Activated CD4-positive, alpha-beta T cell treated with anti-CD3 and anti-CD28 coated beads, Interleukin-2, Interleukin-6, amounts not matched to agents 100 ng/mL and 50 ng/mL, durations not matched to agents 16 hours and 8 hours (primary cell): ENCODE results near the gene PRKCB.
A peak's percentile ranks its signal among the peaks of the same experiment; 100 is the strongest.
"Not testable (repeated sequence)": the region's sequence is repeated elsewhere in the genome, so short reads cannot be mapped to it uniquely, and the experiment has no call there.

Source experiments
- DNase-seq: peaks from one replicate; pipeline ENCODE4 v3.0.0-alpha.2; 2020

PRKCB gene

GRCh38 chr16:24010440-24011089, 174.8 kb downstream of the PRKCB start:
- DNase-seq: peak; percentile 84

- DNase-seq: no peak
Observed at GRCh38 chr16:24011237-24011636, 175.5 kb downstream of the PRKCB start.

GRCh38 chr16:24013054-24013636, 177.4 kb downstream of the PRKCB start:
- DNase-seq: no peak

GRCh38 chr16:24013864-24014645, 178.3 kb downstream of the PRKCB start:
- peak; percentile 64 for DNase-seq

- not testable (repeated sequence) for DNase-seq
Observed at GRCh38 chr16:24014955-24015354, 179.2 kb downstream of the PRKCB start.

GRCh38 chr16:24015923-24016322, 180.1 kb downstream of the PRKCB start:
- no peak for DNase-seq

GRCh38 chr16:24018485-24018884, 182.7 kb downstream of the PRKCB start:
- no peak for DNase-seq

- no peak for DNase-seq
Observed at GRCh38 chr16:24022797-24023196, 187.0 kb downstream of the PRKCB start.

- DNase-seq: no peak
Observed at GRCh38 chr16:24023621-24024020, 187.8 kb downstream of the PRKCB start.

- no peak for DNase-seq
Observed at GRCh38 chr16:24024971-24025370, 189.2 kb downstream of the PRKCB start.

GRCh38 chr16:24027466-24027865, 191.7 kb downstream of the PRKCB start:
- no peak for DNase-seq

- DNase-seq: not testable (repeated sequence)
Observed at GRCh38 chr16:24029841-24030240, 194.1 kb downstream of the PRKCB start.

GRCh38 chr16:24035127-24035842, 199.5 kb downstream of the PRKCB start:
- no peak for DNase-seq

- no peak for DNase-seq
Observed at GRCh38 chr16:24036038-24036543, 200.3 kb downstream of the PRKCB start.

- DNase-seq: peak; percentile 51
Observed at GRCh38 chr16:24036614-24037013, 200.8 kb downstream of the PRKCB start.

- DNase-seq: no peak
Observed at GRCh38 chr16:24037335-24037734, 201.6 kb downstream of the PRKCB start.

- DNase-seq: peak; percentile 90
Observed at GRCh38 chr16:24041834-24042631, 206.2 kb downstream of the PRKCB start.

- DNase-seq: no peak
Observed at GRCh38 chr16:24044467-24044866, 208.7 kb downstream of the PRKCB start.

GRCh38 chr16:24045641-24046040, 209.9 kb downstream of the PRKCB start:
- DNase-seq: no peak

- DNase-seq: no peak
Observed at GRCh38 chr16:24046442-24046841, 210.7 kb downstream of the PRKCB start.

- DNase-seq: no peak
Observed at GRCh38 chr16:24049113-24049512, 213.3 kb downstream of the PRKCB start.

GRCh38 chr16:24051125-24051524, 215.3 kb downstream of the PRKCB start:
- no peak for DNase-seq
